Measurements from ENCODE around the gene LOX.
A peak's percentile ranks its signal among the peaks of the same experiment; 100 is the strongest.

Gene LOX

GRCh38 chr5:122067390-122067789, 10.7 kb downstream of the LOX start:
- in situ Hi-C loops (cut with HindIII; ENCODE audit: low pct_unique_long_range_greater_than_20kb, low sequenced_read_pairs), result no loop called here
- TF ChIP-seq JUND (IDR thresholded peaks at IDR 0.05; ENCODE audit: low read depth), result no peak
- DNase-seq (ENCODE audit: low read depth in 1 of 2, low spot score in 1 of 2), result peak in 1 of 2 experiments; percentile 7

- in situ Hi-C loops (cut with HindIII; ENCODE audit: low pct_unique_long_range_greater_than_20kb, low sequenced_read_pairs), result no loop called here
- no peak for DNase-seq (ENCODE audit: low read depth in 1 of 2, low spot score in 1 of 2)
- TF ChIP-seq JUND (IDR thresholded peaks at IDR 0.05; ENCODE audit: low read depth), result no peak
Observed at GRCh38 chr5:122064992-122065391, 13.1 kb downstream of the LOX start.

GRCh38 chr5:122063836-122064235, 14.2 kb downstream of the LOX start:
- no peak for DNase-seq (ENCODE audit: low read depth in 1 of 2, low spot score in 1 of 2)
- in situ Hi-C loops (cut with HindIII; ENCODE audit: low pct_unique_long_range_greater_than_20kb, low sequenced_read_pairs), result no loop called here

GRCh38 chr5:122062205-122062604, 15.9 kb downstream of the LOX start:
- TF ChIP-seq JUND (IDR thresholded peaks at IDR 0.05; ENCODE audit: low read depth), result no peak
- DNase-seq (ENCODE audit: low read depth in 1 of 2, low spot score in 1 of 2), result no peak
- in situ Hi-C loops (cut with HindIII; ENCODE audit: low pct_unique_long_range_greater_than_20kb, low sequenced_read_pairs), result no loop called here

More at GRCh38 chr5:122063836-122064235, 14.2 kb downstream of the LOX start:
- no peak for TF ChIP-seq JUND (IDR thresholded peaks at IDR 0.05; ENCODE audit: low read depth)

- in situ Hi-C loops (cut with HindIII; ENCODE audit: low pct_unique_long_range_greater_than_20kb, low sequenced_read_pairs), result no loop called here
- TF ChIP-seq JUND (IDR thresholded peaks at IDR 0.05; ENCODE audit: low read depth), result no peak
- DNase-seq (ENCODE audit: low read depth in 1 of 2, low spot score in 1 of 2), result no peak
Observed at GRCh38 chr5:122056913-122057312, 21.1 kb downstream of the LOX start.

- in situ Hi-C loops (cut with HindIII; ENCODE audit: low pct_unique_long_range_greater_than_20kb, low sequenced_read_pairs), result no loop called here
- DNase-seq (ENCODE audit: low read depth in 1 of 2, low spot score in 1 of 2), result no peak
- no peak for TF ChIP-seq JUND (IDR thresholded peaks at IDR 0.05; ENCODE audit: low read depth)
Observed at GRCh38 chr5:122054266-122054665, 23.8 kb downstream of the LOX start.

- TF ChIP-seq JUND (IDR thresholded peaks at IDR 0.05; ENCODE audit: low read depth), result no peak
- in situ Hi-C loops (cut with HindIII; ENCODE audit: low pct_unique_long_range_greater_than_20kb, low sequenced_read_pairs), result no loop called here
- no peak for DNase-seq (ENCODE audit: low read depth in 1 of 2, low spot score in 1 of 2)
Observed at GRCh38 chr5:122053181-122054109, 24.6 kb downstream of the LOX start.

GRCh38 chr5:122051569-122051968, 26.5 kb downstream of the LOX start:
- DNase-seq (ENCODE audit: low read depth in 1 of 2, low spot score in 1 of 2), result no peak
- in situ Hi-C loops (cut with HindIII; ENCODE audit: low pct_unique_long_range_greater_than_20kb, low sequenced_read_pairs), result no loop called here
- TF ChIP-seq JUND (IDR thresholded peaks at IDR 0.05; ENCODE audit: low read depth), result no peak

- DNase-seq (ENCODE audit: low read depth in 1 of 2, low spot score in 1 of 2), result no peak
- in situ Hi-C loops (cut with HindIII; ENCODE audit: low pct_unique_long_range_greater_than_20kb, low sequenced_read_pairs), result no loop called here
- no peak for TF ChIP-seq JUND (IDR thresholded peaks at IDR 0.05; ENCODE audit: low read depth)
Observed at GRCh38 chr5:122050959-122051358, 27.1 kb downstream of the LOX start.

GRCh38 chr5:122040636-122041302, 37.3 kb downstream of the LOX start:
- no peak for TF ChIP-seq JUND (IDR thresholded peaks at IDR 0.05; ENCODE audit: low read depth)
- in situ Hi-C loops (cut with HindIII; ENCODE audit: low pct_unique_long_range_greater_than_20kb, low sequenced_read_pairs), result no loop called here
- no peak for DNase-seq (ENCODE audit: low read depth in 1 of 2, low spot score in 1 of 2)

- in situ Hi-C loops (cut with HindIII; ENCODE audit: low pct_unique_long_range_greater_than_20kb, low sequenced_read_pairs), result no loop called here
- no peak for DNase-seq (ENCODE audit: low read depth in 1 of 2, low spot score in 1 of 2)
- no peak for TF ChIP-seq JUND (IDR thresholded peaks at IDR 0.05; ENCODE audit: low read depth)
Observed at GRCh38 chr5:122036326-122036725, 41.7 kb downstream of the LOX start.

GRCh38 chr5:122035913-122036312, 42.1 kb downstream of the LOX start:
- no peak for TF ChIP-seq JUND (IDR thresholded peaks at IDR 0.05; ENCODE audit: low read depth)
- no peak for DNase-seq (ENCODE audit: low read depth in 1 of 2, low spot score in 1 of 2)

GRCh38 chr5:122031836-122032235, 46.2 kb downstream of the LOX start:
- DNase-seq (ENCODE audit: low read depth in 1 of 2, low spot score in 1 of 2), result no peak
- in situ Hi-C loops (cut with HindIII; ENCODE audit: low pct_unique_long_range_greater_than_20kb, low sequenced_read_pairs), result no loop called here
- no peak for TF ChIP-seq JUND (IDR thresholded peaks at IDR 0.05; ENCODE audit: low read depth)

More at GRCh38 chr5:122035913-122036312, 42.1 kb downstream of the LOX start:
- in situ Hi-C loops (cut with HindIII; ENCODE audit: low pct_unique_long_range_greater_than_20kb, low sequenced_read_pairs), result no loop called here
